Lung (tissue), 12 donors: ENCODE results near the gene SIGLEC9. TPM values are rescaled to one million over a fixed set of nuclear protein-coding genes. Genes with fewer than 3 reads are reported as not detected.

Experiments
- ATAC-seq: fragments of 200-7000 bp; cut with Tn5 transposase; one replicate; pipeline ENCODE4 v1.9.1; 2020; ENCODE audit warnings: moderate number of reproducible peaks; ENCODE audit not compliant: insufficient read depth, low FRiP score
- DNase-seq, 3 donors: peaks; one replicate each; pipeline ENCODE4 v3.0.0-alpha.2; 2013 to 2017
- H3K27ac ChIP-seq, 2 donors: one replicate each; pipeline ENCODE4 v1.5.1; 2013; ENCODE audit warnings: mild to moderate bottlenecking in 2 of 2, moderate library complexity in 2 of 2, control low read depth in 1 of 2, inconsistent platforms in 1 of 2, low read depth in 1 of 2, low read length in 1 of 2
- H3K27me3 ChIP-seq, 3 donors: one replicate each; pipeline ENCODE4 v1.5.1; 2013; ENCODE audit warnings: low read length in 2 of 3; ENCODE audit not compliant: control insufficient read depth in 3 of 3, insufficient read depth in 3 of 3
- H3K36me3 ChIP-seq, 4 donors: one replicate each; pipeline ENCODE4 v1.5.1; 2013; ENCODE audit warnings: low read length in 4 of 4, mild to moderate bottlenecking in 1 of 4, moderate library complexity in 1 of 4; ENCODE audit not compliant: control insufficient read depth in 4 of 4, insufficient read depth in 4 of 4
- H3K4me1 ChIP-seq, 5 donors: one replicate each; pipeline ENCODE4 v1.5.1; 2013; ENCODE audit warnings: low read length in 5 of 5, mild to moderate bottlenecking in 2 of 5, moderate library complexity in 1 of 5; ENCODE audit not compliant: control insufficient read depth in 5 of 5, insufficient read depth in 5 of 5
- H3K4me3 ChIP-seq: one replicate; pipeline ENCODE4 v1.5.1; 2013; ENCODE audit warnings: mild to moderate bottlenecking, control low read depth, moderate library complexity
- H3K9ac ChIP-seq, 2 donors: one replicate each; pipeline ENCODE4 v1.5.1; 2013; ENCODE audit warnings: low read length in 2 of 2, control low read depth in 1 of 2; ENCODE audit not compliant: insufficient read depth in 1 of 2
- H3K9me3 ChIP-seq, 4 donors: one replicate each; pipeline ENCODE4 v1.5.1; 2013; ENCODE audit warnings: low read length in 3 of 4, mild to moderate bottlenecking in 1 of 4, moderate library complexity in 1 of 4; ENCODE audit not compliant: control insufficient read depth in 4 of 4, insufficient read depth in 3 of 4
- WGBS, 2 donors: extraction: QIAGEN DNeasy Blood & Tissue Kit; methylation state at CpG; one replicate each; pipeline ENCODE4 v1.1.7; 2013; 5-methylcytosine and 5-hydroxymethylcytosine counted together
- polyA plus RNA-seq, 2 donors: library from polyadenylated mRNA; stranded (reverse); fragments of 200-250 nt; gene quantifications; one replicate each; pipeline ENCODE4 v1.2.1, GENCODE V29; 2013
- total RNA-seq, 2 donors: library from RNA; depleted of rRNA in 1 of 2; stranded (reverse); fragments of >200 nt in 1 of 2; gene quantifications; one replicate each; pipeline ENCODE4 v1.2.1, GENCODE V29; 2014 to 2021
- TF ChIP-seq, protein P1 (sequence below): IDR thresholded peaks from 2 replicates; pipeline ENCODE4 v1.5.1; 2012; ENCODE audit warnings: mild to moderate bottlenecking; ENCODE audit errors: control extremely low read depth, extremely low read depth
- donor health status: control.
- donor health status: control.
- donor health status: Bipolar disorder and iron deficiency.
- donor health status: healthy.
- donor health status: DM: yes; HTN: yes; CAD: no.

Gene SIGLEC9
- total and polyA plus RNA-seq, 4 donors = 4.3 to 57.0 (median 15.1) TPM

DNA sequence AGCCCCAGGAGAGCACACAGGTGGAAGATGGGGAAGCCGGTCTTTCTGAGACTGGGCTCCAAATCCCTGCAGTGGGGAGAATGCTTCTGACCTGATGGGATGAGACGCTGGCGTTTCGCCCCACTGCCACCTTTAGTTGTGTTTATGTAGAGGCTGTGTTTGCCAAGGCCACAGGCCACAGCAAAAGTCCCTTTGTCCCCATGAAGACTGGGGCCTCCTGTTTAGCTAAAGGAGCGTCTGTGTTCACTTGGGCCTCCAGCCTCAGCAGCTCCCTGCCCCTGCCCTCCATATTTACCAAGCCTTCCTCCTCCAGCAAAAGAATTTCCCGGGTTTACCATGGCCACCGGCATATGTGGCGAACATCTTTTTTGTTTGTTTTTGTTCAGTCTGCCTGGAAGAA lies 31.6 kb upstream of the SIGLEC9 start:
- Histone ChIP-seq H3K27me3 (no peaks in the 10 kb centered on the region), H3K27ac (no peak overlapping the region), H3K4me1 (peaks cover 0 to 8% (median 0%) of the 10 kb centered on the region in 5 donors), H3K9ac (no peak overlapping the region), H3K9me3 (no peaks in the 10 kb centered on the region), H3K4me3 (no peak overlapping the region), H3K36me3 (peaks cover 0 to 4% (median 2%) of the 10 kb centered on the region in 4 donors)
- 68 to 83% methylated on average over 8 of the region's 8 CpGs for WGBS, 2 donors
- TF ChIP-seq, protein P1, sequence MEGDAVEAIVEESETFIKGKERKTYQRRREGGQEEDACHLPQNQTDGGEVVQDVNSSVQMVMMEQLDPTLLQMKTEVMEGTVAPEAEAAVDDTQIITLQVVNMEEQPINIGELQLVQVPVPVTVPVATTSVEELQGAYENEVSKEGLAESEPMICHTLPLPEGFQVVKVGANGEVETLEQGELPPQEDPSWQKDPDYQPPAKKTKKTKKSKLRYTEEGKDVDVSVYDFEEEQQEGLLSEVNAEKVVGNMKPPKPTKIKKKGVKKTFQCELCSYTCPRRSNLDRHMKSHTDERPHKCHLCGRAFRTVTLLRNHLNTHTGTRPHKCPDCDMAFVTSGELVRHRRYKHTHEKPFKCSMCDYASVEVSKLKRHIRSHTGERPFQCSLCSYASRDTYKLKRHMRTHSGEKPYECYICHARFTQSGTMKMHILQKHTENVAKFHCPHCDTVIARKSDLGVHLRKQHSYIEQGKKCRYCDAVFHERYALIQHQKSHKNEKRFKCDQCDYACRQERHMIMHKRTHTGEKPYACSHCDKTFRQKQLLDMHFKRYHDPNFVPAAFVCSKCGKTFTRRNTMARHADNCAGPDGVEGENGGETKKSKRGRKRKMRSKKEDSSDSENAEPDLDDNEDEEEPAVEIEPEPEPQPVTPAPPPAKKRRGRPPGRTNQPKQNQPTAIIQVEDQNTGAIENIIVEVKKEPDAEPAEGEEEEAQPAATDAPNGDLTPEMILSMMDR = no peak
- ATAC-seq (no peak), DNase-seq (no peak)

DNA sequence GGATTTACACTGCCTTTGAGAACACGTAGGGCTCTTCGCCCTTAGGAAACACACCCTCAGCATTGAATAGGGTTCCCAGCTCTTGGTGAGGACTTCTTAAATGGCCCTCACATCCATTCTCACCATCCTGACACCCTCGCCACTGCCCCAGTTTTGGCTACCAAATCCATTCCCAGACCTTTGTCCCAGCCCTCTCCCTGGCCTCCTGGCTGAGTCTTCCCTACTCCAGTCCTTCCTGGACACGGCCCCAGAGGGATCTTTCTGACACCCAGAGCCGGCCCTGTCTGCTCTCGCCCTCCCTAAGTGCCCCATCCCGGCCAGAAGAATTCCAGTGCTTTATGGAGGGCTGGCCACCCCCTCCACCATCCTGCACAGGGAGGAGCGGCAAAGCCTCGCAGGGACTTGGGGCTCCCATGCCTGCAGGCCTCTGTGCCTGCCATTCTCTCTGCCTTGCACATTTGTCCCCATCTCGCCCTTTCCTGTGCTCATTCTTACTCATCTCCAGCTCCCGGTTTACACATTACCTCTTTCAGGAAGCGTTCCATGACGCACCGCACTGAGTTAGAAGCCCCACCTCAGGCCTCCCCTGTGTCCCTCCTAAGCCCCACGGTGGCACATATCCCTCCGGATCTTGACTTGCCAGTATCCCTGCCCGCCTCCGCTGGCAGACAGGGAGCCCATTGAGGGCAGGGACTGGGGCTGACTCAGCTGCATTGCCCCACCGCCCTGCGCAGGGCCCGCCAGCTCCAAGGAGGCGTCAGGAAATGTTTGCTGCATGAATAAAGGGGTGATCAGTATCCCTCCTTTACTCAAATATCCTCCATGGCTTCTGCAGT lies 31.0 kb upstream of the SIGLEC9 start:
- H3K9me3 ChIP-seq = no peaks in the 10 kb centered on the region
- ATAC-seq (no peak), DNase-seq (no peak)
- no peak overlapping the region for H3K27ac ChIP-seq
- H3K4me1 ChIP-seq = peaks cover 0 to 8% (median 0%) of the 10 kb centered on the region in 5 donors
- no peak overlapping the region for H3K4me3 ChIP-seq
- H3K36me3 ChIP-seq = peaks cover 0 to 11% (median 2%) of the 10 kb centered on the region in 4 donors
- no peak overlapping the region for H3K9ac ChIP-seq
- TF ChIP-seq, protein P1 = no peak
- H3K27me3 ChIP-seq = no peaks in the 10 kb centered on the region
- 74 to 85% methylated on average over 22 of the region's 22 CpGs for WGBS, 2 donors

DNA sequence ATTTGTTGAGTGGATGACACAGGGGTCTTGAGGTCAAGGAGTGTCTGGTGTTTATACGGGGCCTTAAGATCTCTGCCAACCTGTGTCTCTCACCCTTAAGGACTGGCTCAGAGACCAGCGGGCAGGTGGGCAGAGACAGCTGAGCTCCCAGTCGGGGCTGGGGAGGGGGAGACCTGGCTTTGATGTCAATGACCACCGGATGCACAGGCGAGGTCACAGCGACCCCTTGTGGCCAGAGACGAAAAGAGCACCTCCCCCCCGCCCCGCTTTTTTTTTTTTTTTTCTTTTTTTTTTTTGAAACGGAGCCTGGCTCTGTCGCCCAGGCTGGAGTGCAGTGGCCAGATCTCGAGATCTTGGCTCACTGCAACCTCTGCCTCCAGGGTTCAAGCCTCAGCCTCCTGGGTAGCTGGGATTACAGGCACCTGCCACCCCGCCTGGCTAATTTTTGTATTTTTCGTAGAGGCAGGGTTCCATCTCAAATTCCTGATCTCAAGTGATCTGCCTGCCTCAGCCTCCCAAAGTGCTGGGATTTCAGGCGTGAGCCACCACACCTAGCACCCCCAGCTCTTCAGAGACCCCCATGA lies 29.9 kb upstream of the SIGLEC9 start:
- no peak for ATAC-seq
- H3K4me1 ChIP-seq = peaks cover 0 to 4% (median 0%) of the 10 kb centered on the region in 5 donors
- no peaks in the 10 kb centered on the region for H3K9me3 ChIP-seq
- H3K27ac ChIP-seq = no peak overlapping the region
- DNase-seq = peak; percentile 18 to 35 (median 27)
- no peak overlapping the region for H3K4me3 ChIP-seq
- H3K9ac ChIP-seq = no peak overlapping the region
- TF ChIP-seq, protein P1 = peak; percentile 2
- peaks cover 0 to 16% (median 2%) of the 10 kb centered on the region in 4 donors for H3K36me3 ChIP-seq
- no peaks in the 10 kb centered on the region for H3K27me3 ChIP-seq
- 30 to 35% methylated on average over 14 to 15 of the region's 15 CpGs for WGBS, 2 donors
